Measurements from ENCODE around the gene OR2D3.
"Not testable (repeated sequence)": the region's sequence is repeated elsewhere in the genome, so short reads cannot be mapped to it uniquely, and the experiment has no call there.

The OR2D3 gene

DNA sequence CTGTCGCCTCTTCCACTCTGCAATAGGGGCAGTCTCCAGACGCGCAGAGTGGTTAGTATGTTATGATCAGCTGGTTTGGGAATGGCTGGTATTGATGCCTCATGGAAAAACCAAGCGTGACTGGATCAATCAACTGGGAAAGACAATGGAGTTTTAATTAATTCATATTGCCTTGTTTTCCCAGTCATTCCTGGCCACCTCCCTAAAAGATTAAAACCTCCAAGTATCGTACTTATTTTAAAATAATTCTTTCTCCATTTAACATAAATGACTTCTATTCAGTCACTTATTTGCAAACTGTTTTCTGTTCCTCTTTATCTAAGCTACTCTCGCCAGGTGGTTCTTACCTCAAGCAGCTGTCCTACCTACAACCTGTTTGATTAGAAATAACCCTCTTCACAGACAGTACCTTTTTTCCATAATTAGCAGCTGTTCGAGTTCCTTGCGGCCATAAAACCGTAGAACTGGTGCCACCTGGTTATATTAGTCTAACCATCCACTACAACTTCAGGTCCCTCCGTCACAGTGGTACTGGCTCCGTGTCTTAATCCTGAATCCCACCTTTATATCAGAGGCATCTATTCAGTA lies 6.3 kb downstream of the OR2D3 start:
- H3K4me3 ChIP-seq (replicated peaks; ENCODE audit: low read depth, low read length), result peak overlapping the region; percentile 91
- no peak for DNase-seq (ENCODE audit: low read depth)
- TF ChIP-seq, protein P1, sequence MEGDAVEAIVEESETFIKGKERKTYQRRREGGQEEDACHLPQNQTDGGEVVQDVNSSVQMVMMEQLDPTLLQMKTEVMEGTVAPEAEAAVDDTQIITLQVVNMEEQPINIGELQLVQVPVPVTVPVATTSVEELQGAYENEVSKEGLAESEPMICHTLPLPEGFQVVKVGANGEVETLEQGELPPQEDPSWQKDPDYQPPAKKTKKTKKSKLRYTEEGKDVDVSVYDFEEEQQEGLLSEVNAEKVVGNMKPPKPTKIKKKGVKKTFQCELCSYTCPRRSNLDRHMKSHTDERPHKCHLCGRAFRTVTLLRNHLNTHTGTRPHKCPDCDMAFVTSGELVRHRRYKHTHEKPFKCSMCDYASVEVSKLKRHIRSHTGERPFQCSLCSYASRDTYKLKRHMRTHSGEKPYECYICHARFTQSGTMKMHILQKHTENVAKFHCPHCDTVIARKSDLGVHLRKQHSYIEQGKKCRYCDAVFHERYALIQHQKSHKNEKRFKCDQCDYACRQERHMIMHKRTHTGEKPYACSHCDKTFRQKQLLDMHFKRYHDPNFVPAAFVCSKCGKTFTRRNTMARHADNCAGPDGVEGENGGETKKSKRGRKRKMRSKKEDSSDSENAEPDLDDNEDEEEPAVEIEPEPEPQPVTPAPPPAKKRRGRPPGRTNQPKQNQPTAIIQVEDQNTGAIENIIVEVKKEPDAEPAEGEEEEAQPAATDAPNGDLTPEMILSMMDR (IDR thresholded peaks at IDR 0.05; ENCODE audit: low read length, missing control alignments), result no peak

DNA sequence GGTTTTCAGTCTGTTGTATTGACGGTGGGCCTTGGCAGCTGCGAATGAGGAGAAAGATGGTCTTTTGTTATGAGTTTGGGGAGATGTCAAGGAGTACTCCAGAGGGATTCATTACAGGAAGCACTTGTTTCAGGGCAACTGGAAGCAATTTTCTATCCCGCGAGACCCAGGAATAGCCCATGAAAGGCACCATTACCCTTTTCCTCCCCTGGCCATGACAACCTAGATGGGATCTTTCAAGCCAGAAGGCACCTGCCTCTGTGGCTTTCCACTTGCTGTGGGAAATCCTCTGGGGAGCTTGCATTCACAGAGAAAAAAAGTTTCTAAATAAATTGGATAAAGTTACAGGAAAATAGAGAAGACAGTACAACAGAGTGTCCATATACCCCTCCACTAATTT lies 8.1 kb downstream of the OR2D3 start:
- H3K4me3 ChIP-seq (replicated peaks; ENCODE audit: low read depth, low read length), result no peak overlapping the region
- TF ChIP-seq, protein P1 (IDR thresholded peaks at IDR 0.05; ENCODE audit: low read length, missing control alignments), result no peak
- no peak for DNase-seq (ENCODE audit: low read depth)

GRCh38 chr11:6931146-6931713 lies 10.4 kb downstream of the OR2D3 start:
- TF ChIP-seq, protein P1 (IDR thresholded peaks at IDR 0.05; ENCODE audit: low read length, missing control alignments), result no peak
- H3K4me3 ChIP-seq (replicated peaks; ENCODE audit: low read depth, low read length), result no peak overlapping the region
- peak; percentile 68 for DNase-seq (ENCODE audit: low read depth)

DNA sequence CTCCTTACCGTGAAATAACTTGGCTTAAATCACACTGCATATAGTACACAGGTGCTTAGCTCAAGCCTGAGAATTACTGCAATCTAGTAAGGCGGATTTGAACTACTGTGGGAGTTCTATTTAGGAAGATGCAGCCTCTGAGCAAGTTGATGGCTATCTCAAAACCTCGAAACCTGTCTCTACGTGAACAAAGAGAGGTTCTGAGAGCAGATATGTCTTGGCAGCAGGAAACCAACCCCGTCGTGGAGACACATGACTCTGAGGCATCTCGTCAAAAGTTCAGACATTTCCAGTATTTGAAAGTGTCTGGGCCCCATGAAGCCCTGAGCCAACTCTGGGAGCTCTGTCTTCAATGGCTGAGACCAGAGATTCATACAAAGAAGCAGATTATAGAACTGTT lies 11.3 kb downstream of the OR2D3 start:
- TF ChIP-seq, protein P1 (IDR thresholded peaks at IDR 0.05; ENCODE audit: low read length, missing control alignments), result no peak
- no peak for DNase-seq (ENCODE audit: low read depth)
- H3K4me3 ChIP-seq (replicated peaks; ENCODE audit: low read depth, low read length), result no peak overlapping the region

DNA sequence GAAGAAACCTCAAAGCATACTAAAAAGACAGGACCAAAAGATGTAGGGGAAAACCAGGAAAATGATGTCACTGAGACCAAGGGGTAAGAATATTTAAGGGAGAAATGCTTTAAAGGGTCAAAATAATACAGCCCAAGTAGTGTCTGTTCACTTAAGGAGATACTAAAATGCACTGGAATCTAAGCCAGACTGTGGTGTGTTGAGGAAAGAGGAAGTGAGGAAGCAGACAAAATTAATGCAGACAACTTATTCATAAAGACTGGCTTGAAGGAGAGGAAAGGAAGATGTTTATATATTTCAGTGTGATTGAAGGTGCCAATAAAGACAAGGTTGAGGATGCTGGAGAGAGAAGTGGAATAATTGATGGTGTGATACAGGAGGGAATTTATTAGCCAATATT lies 21.2 kb downstream of the OR2D3 start:
- H3K4me3 ChIP-seq (replicated peaks; ENCODE audit: low read depth, low read length), result no peak overlapping the region
- DNase-seq (ENCODE audit: low read depth), result no peak
- TF ChIP-seq, protein P1 (IDR thresholded peaks at IDR 0.05; ENCODE audit: low read length, missing control alignments), result no peak

GRCh38 chr11:6943131-6943530 lies 22.3 kb downstream of the OR2D3 start:
- peak; percentile 7 for DNase-seq (ENCODE audit: low read depth)
- TF ChIP-seq, protein P1 (IDR thresholded peaks at IDR 0.05; ENCODE audit: low read length, missing control alignments), result no peak
- no peak overlapping the region for H3K4me3 ChIP-seq (replicated peaks; ENCODE audit: low read depth, low read length)

- not testable (repeated sequence) for DNase-seq (ENCODE audit: low read depth); H3K4me3 ChIP-seq (replicated peaks; ENCODE audit: low read depth, low read length)
Observed at GRCh38 chr11:6954248-6954647, 33.4 kb downstream of the OR2D3 start.

Measured in fibroblast of pulmonary artery (primary cell).